HL-60 (cell line): ENCODE measurements around the gene FAM124A.

ENCODE experiments used
- DNase-seq, 2 experiments: peaks; one replicate each; pipeline ENCODE4 v3.0.0-alpha.2; 2010 to 2020; ENCODE audit warnings: low read depth in 1 of 2, low spot score in 1 of 2
- H3K27ac ChIP-seq: fragments of 250-450 bp; sonication (Bioruptor Pico); replicated peaks from 2 replicates; pipeline ENCODE4 v1.5.1; 2020; ENCODE audit warnings: mild to moderate bottlenecking, moderate library complexity
- H3K27me3 ChIP-seq: fragments of 250-450 bp; sonication (Bioruptor Pico); 2 replicates; pipeline ENCODE4 v1.5.1; 2021; ENCODE audit warnings: mild to moderate bottlenecking, moderate library complexity; ENCODE audit not compliant: insufficient read depth, poor library complexity, severe bottlenecking
- H3K4me3 ChIP-seq: replicated peaks from 2 replicates; pipeline ENCODE4 v1.5.1; 2011; ENCODE audit warnings: mild to moderate bottlenecking, control low read depth, low read length; ENCODE audit not compliant: insufficient read depth
- CTCF ChIP-seq: IDR thresholded peaks from one replicate; pipeline ENCODE4 v1.5.1; 2011; ENCODE audit warnings: low read length, control low read depth, inconsistent platforms; ENCODE audit not compliant: insufficient read depth
- GABPA ChIP-seq: IDR thresholded peaks from 2 replicates; pipeline ENCODE4 v1.6.1; 2012; ENCODE audit warnings: low read depth
- POLR2AphosphoS5 ChIP-seq: IDR thresholded peaks from 2 replicates; pipeline ENCODE4 v1.6.1; 2012; ENCODE audit warnings: low read depth
- REST ChIP-seq: IDR thresholded peaks from 2 replicates; pipeline ENCODE4 v1.6.1; 2012; ENCODE audit warnings: low read depth; ENCODE audit not compliant: insufficient replicate concordance
- SPI1 ChIP-seq: IDR thresholded peaks from 2 replicates; pipeline ENCODE4 v1.6.1; 2012; ENCODE audit warnings: low read depth, mild to moderate bottlenecking, borderline replicate concordance

FAM124A gene

GRCh38 chr13:51237887-51238286, 15.7 kb downstream of the FAM124A start:
- no peak for DNase-seq
- TF ChIP-seq POLR2AphosphoS5 (no peak), SPI1 (no peak), GABPA (no peak), REST (no peak), CTCF (no peak)
- Histone ChIP-seq H3K27ac (no peak overlapping the region), H3K27me3 (no peaks in the 10 kb centered on the region), H3K4me3 (no peak overlapping the region)

GRCh38 chr13:51240178-51240577, 18.0 kb downstream of the FAM124A start:
- TF ChIP-seq CTCF (no peak), GABPA (no peak), SPI1 (no peak), REST (no peak), POLR2AphosphoS5 (no peak)
- Histone ChIP-seq H3K27ac (no peak overlapping the region), H3K27me3 (no peaks in the 10 kb centered on the region), H3K4me3 (no peak overlapping the region)
- no peak for DNase-seq

GRCh38 chr13:51240958-51241357, 18.8 kb downstream of the FAM124A start:
- H3K27ac ChIP-seq, result no peak overlapping the region
- H3K27me3 ChIP-seq, result no peaks in the 10 kb centered on the region
- no peak for DNase-seq
- no peak overlapping the region for H3K4me3 ChIP-seq
- TF ChIP-seq CTCF (no peak), POLR2AphosphoS5 (no peak), GABPA (no peak), SPI1 (no peak), REST (no peak)
